IPS-NIHi7 (cell line): ENCODE results near the gene OGG1.
"Not testable (repeated sequence)": the region's sequence is repeated elsewhere in the genome, so short reads cannot be mapped to it uniquely, and the experiment has no call there.

Experiments
- DNase-seq: peaks from one replicate; pipeline ENCODE4 v3.0.0; 2012; ENCODE audit warnings: mixed read lengths; ENCODE audit errors: extremely low spot score

The OGG1 gene

GRCh38 chr3:9762871-9763270, 13.1 kb downstream of the OGG1 start:
- DNase-seq = no peak

GRCh38 chr3:9765865-9766264, 16.1 kb downstream of the OGG1 start:
- DNase-seq = peak; percentile 64

GRCh38 chr3:9767418-9767817, 17.7 kb downstream of the OGG1 start:
- no peak for DNase-seq

- no peak for DNase-seq
Measured at GRCh38 chr3:9768141-9768775, 18.5 kb downstream of the OGG1 start.

GRCh38 chr3:9769012-9769411, 19.3 kb downstream of the OGG1 start:
- DNase-seq = no peak

- DNase-seq = peak; percentile 93
Measured at GRCh38 chr3:9769426-9770275, 19.9 kb downstream of the OGG1 start, which contains the start of gene CAMK1. TSS of gene CAMK1 (minus strand) at chr3:9769947. CDS start at chr3:9767749, 2,198 bp downstream.

- no peak for DNase-seq
Measured at GRCh38 chr3:9770276-9770812, 20.6 kb downstream of the OGG1 start.

GRCh38 chr3:9771007-9771406, 21.3 kb downstream of the OGG1 start:
- DNase-seq = not testable (repeated sequence)

- no peak for DNase-seq
Measured at GRCh38 chr3:9776896-9777693, 27.3 kb downstream of the OGG1 start.

- DNase-seq = no peak
Measured at GRCh38 chr3:9777694-9778021, 27.9 kb downstream of the OGG1 start.

GRCh38 chr3:9778143-9779074, 28.7 kb downstream of the OGG1 start:
- no peak for DNase-seq

- DNase-seq = no peak
Measured at GRCh38 chr3:9779075-9779593, 29.4 kb downstream of the OGG1 start.

GRCh38 chr3:9779721-9780457, 30.1 kb downstream of the OGG1 start:
- no peak for DNase-seq

- DNase-seq = no peak
Measured at GRCh38 chr3:9780458-9780812, 30.7 kb downstream of the OGG1 start.

GRCh38 chr3:9780910-9781309, 31.2 kb downstream of the OGG1 start:
- no peak for DNase-seq

GRCh38 chr3:9781551-9781950, 31.8 kb downstream of the OGG1 start:
- DNase-seq = no peak

GRCh38 chr3:9781978-9782603, 32.3 kb downstream of the OGG1 start:
- no peak for DNase-seq

- no peak for DNase-seq
Measured at GRCh38 chr3:9782770-9783169, 33.0 kb downstream of the OGG1 start.

GRCh38 chr3:9783954-9784353, 34.2 kb downstream of the OGG1 start:
- DNase-seq = no peak

- DNase-seq = no peak
Measured at GRCh38 chr3:9784965-9785364, 35.2 kb downstream of the OGG1 start.
